ENCODE measurements around the gene CACNA2D3. TPM values are rescaled to one million over a fixed set of nuclear protein-coding genes. Genes with fewer than 3 reads are reported as not detected.
A peak's percentile ranks its signal among the peaks of the same experiment; 100 is the strongest.
"Not testable (repeated sequence)": the region's sequence is repeated elsewhere in the genome, so short reads cannot be mapped to it uniquely, and the experiment has no call there.

CACNA2D3 gene
- total RNA-seq, 4 donors from 2014 or later = 0.30 to 9.6 (median 3.9) TPM

GRCh38 chr3:54445630-54446029 lies 323.3 kb downstream of the CACNA2D3 start:
- TF ChIP-seq CTCF (IDR thresholded peaks at IDR 0.05) (no peak), POLR2A (IDR thresholded peaks at IDR 0.05) (no peak), EP300 (IDR thresholded peaks at IDR 0.05) (no peak)
- Histone ChIP-seq H3K4me1 (peaks cover 0 to 13% (median 0%) of the 10 kb centered on the region in 4 donors), H3K9me3 (no peaks in the 10 kb centered on the region), H3K27me3 (no peaks in the 10 kb centered on the region), H3K4me3 (no peak overlapping the region), H3K27ac (peak overlapping the region in 1 of 4 donors; percentile 58), H3K36me3 (no peaks in the 10 kb centered on the region)
- DNase-seq (ENCODE audit: low spot score in 2 of 2) = no peak
- 45 to 50% methylated on average over 1 of the region's 1 CpG for WGBS, 2 donors

GRCh38 chr3:54447427-54447826 lies 325.1 kb downstream of the CACNA2D3 start:
- TF ChIP-seq POLR2A (IDR thresholded peaks at IDR 0.05) (no peak), EP300 (IDR thresholded peaks at IDR 0.05) (no peak), CTCF (IDR thresholded peaks at IDR 0.05) (no peak)
- no peaks in the 10 kb centered on the region for H3K9me3 ChIP-seq
- no peaks in the 10 kb centered on the region for H3K36me3 ChIP-seq
- H3K27me3 ChIP-seq = no peaks in the 10 kb centered on the region
- WGBS, 2 donors = 58 to 76% methylated on average over 2 of the region's 2 CpGs
- H3K27ac ChIP-seq = no peak overlapping the region
- H3K4me1 ChIP-seq = peaks cover 0 to 13% (median 0%) of the 10 kb centered on the region in 4 donors
- no peak for DNase-seq (ENCODE audit: low spot score in 2 of 2)
- no peak overlapping the region for H3K4me3 ChIP-seq

GRCh38 chr3:54454806-54455205 lies 332.5 kb downstream of the CACNA2D3 start:
- 96 to 97% methylated on average over 3 of the region's 3 CpGs for WGBS, 2 donors

GRCh38 chr3:54458357-54458756 lies 336.0 kb downstream of the CACNA2D3 start:
- WGBS, 2 donors = 64 to 80% methylated on average over 2 of the region's 2 CpGs
- Histone ChIP-seq H3K4me1 (no peaks in the 10 kb centered on the region), H3K4me3 (no peak overlapping the region), H3K9me3 (peaks cover 0 to 21% (median 6%) of the 10 kb centered on the region in 4 donors), H3K27me3 (no peaks in the 10 kb centered on the region), H3K36me3 (no peaks in the 10 kb centered on the region), H3K27ac (no peak overlapping the region)
- TF ChIP-seq CTCF (IDR thresholded peaks at IDR 0.05) (no peak), EP300 (IDR thresholded peaks at IDR 0.05) (no peak), POLR2A (IDR thresholded peaks at IDR 0.05) (no peak)
- no peak for DNase-seq (ENCODE audit: low spot score in 2 of 2)

More at GRCh38 chr3:54454806-54455205, 332.5 kb downstream of the CACNA2D3 start:
- Histone ChIP-seq H3K27ac (no peak overlapping the region), H3K27me3 (no peaks in the 10 kb centered on the region), H3K4me1 (no peaks in the 10 kb centered on the region), H3K9me3 (peaks cover 0 to 21% (median 6%) of the 10 kb centered on the region in 4 donors), H3K4me3 (no peak overlapping the region), H3K36me3 (no peaks in the 10 kb centered on the region)
- no peak for DNase-seq (ENCODE audit: low spot score in 2 of 2)
- TF ChIP-seq POLR2A (IDR thresholded peaks at IDR 0.05) (no peak), EP300 (IDR thresholded peaks at IDR 0.05) (no peak), CTCF (IDR thresholded peaks at IDR 0.05) (no peak)

GRCh38 chr3:54464554-54464953 lies 342.2 kb downstream of the CACNA2D3 start:
- WGBS, 2 donors = 95 to 98% methylated on average over 23 of the region's 23 CpGs
- not testable (repeated sequence) for H3K36me3 ChIP-seq; H3K4me3 ChIP-seq; H3K4me1 ChIP-seq; DNase-seq (ENCODE audit: low spot score in 2 of 2); H3K27me3 ChIP-seq; H3K27ac ChIP-seq
- peaks cover 0 to 23% (median 0%) of the 10 kb centered on the region in 4 donors for H3K9me3 ChIP-seq

GRCh38 chr3:54476891-54477290 lies 354.5 kb downstream of the CACNA2D3 start:
- DNase-seq (ENCODE audit: low spot score in 2 of 2) = no peak
- Histone ChIP-seq H3K27me3 (no peaks in the 10 kb centered on the region), H3K4me3 (no peak overlapping the region), H3K36me3 (no peaks in the 10 kb centered on the region), H3K27ac (no peak overlapping the region), H3K4me1 (no peaks in the 10 kb centered on the region), H3K9me3 (peaks cover 0 to 44% (median 0%) of the 10 kb centered on the region in 4 donors)
- TF ChIP-seq EP300 (IDR thresholded peaks at IDR 0.05) = no peak

Data from tibial nerve (tissue), 4 donors.